Stimulated activated CD4-positive, alpha-beta T cell treated with anti-CD3 and anti-CD28 coated beads, Interleukin-1b, Interleukin-23, amount 100 ng/mL, for 24 hours (primary cell): ENCODE results near the gene NUCKS1.
A peak's percentile ranks its signal among the peaks of the same experiment; 100 is the strongest.

ENCODE experiments used
- DNase-seq, 4 experiments: peaks; one replicate each; pipeline ENCODE4 v3.0.0-alpha.2; 2020; ENCODE audit warnings: low read depth in 4 of 4, low spot score in 1 of 4

NUCKS1 gene

GRCh38 chr1:205772607-205773032 is 22.6 kb upstream of the NUCKS1 start:
- no peak for DNase-seq

GRCh38 chr1:205770618-205771017 is 20.6 kb upstream of the NUCKS1 start:
- no peak for DNase-seq

GRCh38 chr1:205769641-205770365 is 19.8 kb upstream of the NUCKS1 start:
- DNase-seq: no peak

GRCh38 chr1:205767248-205767647 is 17.3 kb upstream of the NUCKS1 start:
- DNase-seq: no peak

GRCh38 chr1:205766570-205766969 is 16.6 kb upstream of the NUCKS1 start:
- DNase-seq: no peak

- no peak for DNase-seq
These were observed 16.1 kb upstream of the NUCKS1 start for GRCh38 chr1:205766038-205766437.

GRCh38 chr1:205764578-205764977 is 14.6 kb upstream of the NUCKS1 start:
- no peak for DNase-seq

- no peak for DNase-seq
These were observed 14.0 kb upstream of the NUCKS1 start for GRCh38 chr1:205763980-205764379.

GRCh38 chr1:205760606-205761005 is 10.6 kb upstream of the NUCKS1 start:
- no peak for DNase-seq

- DNase-seq: no peak
These were observed 6.6 kb upstream of the NUCKS1 start for GRCh38 chr1:205756552-205756951.

- no peak for DNase-seq
These were observed 4.9 kb upstream of the NUCKS1 start for GRCh38 chr1:205754857-205755256.

GRCh38 chr1:205751036-205751651 is 1.2 kb upstream of the NUCKS1 start:
- DNase-seq: no peak

- peak; percentile 87 to 96 (median 92) for DNase-seq
These were observed 496 bp downstream of the NUCKS1 start for GRCh38 chr1:205749234-205750137.

- peak in 1 of 4 experiments; percentile 10 for DNase-seq
These were observed 1.4 kb downstream of the NUCKS1 start for GRCh38 chr1:205748403-205749233.

GRCh38 chr1:205746757-205747412 is 3.1 kb downstream of the NUCKS1 start:
- no peak for DNase-seq

GRCh38 chr1:205744403-205744802 is 5.6 kb downstream of the NUCKS1 start:
- no peak for DNase-seq

GRCh38 chr1:205743977-205744376 is 6.0 kb downstream of the NUCKS1 start:
- no peak for DNase-seq

GRCh38 chr1:205741681-205742080 is 8.3 kb downstream of the NUCKS1 start:
- DNase-seq: no peak

GRCh38 chr1:205739348-205740160 is 10.4 kb downstream of the NUCKS1 start:
- DNase-seq: no peak

- no peak for DNase-seq
These were observed 14.8 kb downstream of the NUCKS1 start for GRCh38 chr1:205735218-205735617.
